ENCODE measurements around the gene SLC4A4.

SLC4A4 gene

GRCh38 chr4:71498625-71499024 lies 159.8 kb downstream of the SLC4A4 start:
- Histone ChIP-seq H4K20me1 (ENCODE audit: insufficient read depth, low read length) (no peaks in the 10 kb centered on the region), H3K4me1 (ENCODE audit: insufficient read depth, low read length) (peaks cover 4% of the 10 kb centered on the region; the same call in 1 of the 2 replicates), H3K79me2 (ENCODE audit: insufficient read depth, low read length) (no peaks in the 10 kb centered on the region), H3K27me3 (ENCODE audit: insufficient read depth, low read length, poor library complexity) (no peaks in the 10 kb centered on the region), H3K9me3 (ENCODE audit: insufficient read depth, low read length, severe bottlenecking) (no peaks in the 10 kb centered on the region), H3K36me3 (ENCODE audit: insufficient read depth, low read length) (no peaks in the 10 kb centered on the region), H2AFZ (ENCODE audit: low read depth, low read length) (no peak overlapping the region), H3K4me2 (ENCODE audit: insufficient read depth, low read length) (no peak overlapping the region), H3K9ac (ENCODE audit: low read depth, low read length) (no peak overlapping the region), H3K4me3 (ENCODE audit: low read depth in 1 of 2, low read length in 2 of 2) (no peak overlapping the region), H3K27ac (ENCODE audit: low read length) (no peak overlapping the region)
- no peak for TF ChIP-seq CTCF (IDR thresholded peaks at IDR 0.05; ENCODE audit: borderline replicate concordance, extremely low read depth, low read length, poor library complexity, severe bottlenecking)
- no peak for TF ChIP-seq EZH2 (IDR thresholded peaks at IDR 0.05; ENCODE audit: borderline replicate concordance, low read depth, low read length, severe bottlenecking)
- DNase-seq (no peak), ATAC-seq (ENCODE audit: insufficient read depth, low read depth) (no peak)

- H3K36me3 ChIP-seq (ENCODE audit: insufficient read depth, low read length), result no peaks in the 10 kb centered on the region
- no peak overlapping the region for H3K27ac ChIP-seq (ENCODE audit: low read length)
- no peak overlapping the region for H3K9ac ChIP-seq (ENCODE audit: low read depth, low read length)
- H3K27me3 ChIP-seq (ENCODE audit: insufficient read depth, low read length, poor library complexity), result no peaks in the 10 kb centered on the region
- H2AFZ ChIP-seq (ENCODE audit: low read depth, low read length), result no peak overlapping the region
- H3K4me1 ChIP-seq (ENCODE audit: insufficient read depth, low read length), result peaks cover 4% of the 10 kb centered on the region; the same call in 1 of the 2 replicates
- ATAC-seq (ENCODE audit: insufficient read depth, low read depth) (no peak), DNase-seq (no peak)
- H4K20me1 ChIP-seq (ENCODE audit: insufficient read depth, low read length), result no peaks in the 10 kb centered on the region
- TF ChIP-seq CTCF (IDR thresholded peaks at IDR 0.05; ENCODE audit: borderline replicate concordance, extremely low read depth, low read length, poor library complexity, severe bottlenecking), result no peak
- H3K4me2 ChIP-seq (ENCODE audit: insufficient read depth, low read length), result no peak overlapping the region
- no peaks in the 10 kb centered on the region for H3K9me3 ChIP-seq (ENCODE audit: insufficient read depth, low read length, severe bottlenecking)
- no peaks in the 10 kb centered on the region for H3K79me2 ChIP-seq (ENCODE audit: insufficient read depth, low read length)
- no peak overlapping the region for H3K4me3 ChIP-seq (ENCODE audit: low read depth in 1 of 2, low read length in 2 of 2)
Measured at GRCh38 chr4:71501992-71502391, 163.2 kb downstream of the SLC4A4 start.

GRCh38 chr4:71518283-71518989 lies 179.6 kb downstream of the SLC4A4 start:
- ATAC-seq (ENCODE audit: insufficient read depth, low read depth) (no peak), DNase-seq (no peak)
- Histone ChIP-seq H3K9ac (ENCODE audit: low read depth, low read length) (no peak overlapping the region), H3K36me3 (ENCODE audit: insufficient read depth, low read length) (no peaks in the 10 kb centered on the region), H3K27me3 (ENCODE audit: insufficient read depth, low read length, poor library complexity) (no peaks in the 10 kb centered on the region), H3K4me2 (ENCODE audit: insufficient read depth, low read length) (no peak overlapping the region), H4K20me1 (ENCODE audit: insufficient read depth, low read length) (no peaks in the 10 kb centered on the region), H3K27ac (ENCODE audit: low read length) (no peak overlapping the region), H2AFZ (ENCODE audit: low read depth, low read length) (no peak overlapping the region), H3K4me1 (ENCODE audit: insufficient read depth, low read length) (no peaks in the 10 kb centered on the region), H3K9me3 (ENCODE audit: insufficient read depth, low read length, severe bottlenecking) (no peaks in the 10 kb centered on the region), H3K79me2 (ENCODE audit: insufficient read depth, low read length) (no peaks in the 10 kb centered on the region), H3K4me3 (ENCODE audit: low read depth in 1 of 2, low read length in 2 of 2) (no peak overlapping the region)
- no peak for TF ChIP-seq EZH2 (IDR thresholded peaks at IDR 0.05; ENCODE audit: borderline replicate concordance, low read depth, low read length, severe bottlenecking)
- TF ChIP-seq CTCF (IDR thresholded peaks at IDR 0.05; ENCODE audit: borderline replicate concordance, extremely low read depth, low read length, poor library complexity, severe bottlenecking), result no peak
